LNCaP clone FGC (cell line): Measurements from ENCODE around the gene TMEM198.

Experiments used
- DNase-seq: peaks from one replicate; pipeline ENCODE4 v3.0.0-alpha.2; 2011; ENCODE audit warnings: low read depth
- H3K4me3 ChIP-seq: 2 replicates; pipeline ENCODE4 v1.5.1; 2011; ENCODE audit warnings: mild to moderate bottlenecking, low read depth, low read length, control low read depth
- CTCF ChIP-seq: IDR thresholded peaks from 2 replicates; pipeline ENCODE4 v1.5.1; 2012; ENCODE audit warnings: mild to moderate bottlenecking; ENCODE audit not compliant: control insufficient read depth, insufficient read depth; ENCODE audit errors: extremely low read depth

The TMEM198 gene

GRCh38 chr2:219498280-219499057 lies 45.4 kb upstream of the TMEM198 start, which contains the start of gene GMPPA:
Gene GMPPA (plus strand): TSS chr2:219498891. CDS start chr2:219499976, 1,085 bp downstream.
- peak within 1 kb of the TSS; percentile 94 for H3K4me3 ChIP-seq
- no peak for TF ChIP-seq CTCF
- DNase-seq: peak; percentile 91

GRCh38 chr2:219499058-219499307 lies 44.8 kb upstream of the TMEM198 start:
- no peak for DNase-seq
- no peak for TF ChIP-seq CTCF
- peak overlapping the region; percentile 94 for H3K4me3 ChIP-seq

GRCh38 chr2:219499555-219499954 lies 44.3 kb upstream of the TMEM198 start:
- no peak for TF ChIP-seq CTCF
- peak overlapping the region; percentile 94 for H3K4me3 ChIP-seq
- no peak for DNase-seq

- no peak overlapping the region for H3K4me3 ChIP-seq
- DNase-seq: no peak
- TF ChIP-seq CTCF: no peak
These were observed 43.7 kb upstream of the TMEM198 start for GRCh38 chr2:219500135-219500534.

- no peak for TF ChIP-seq CTCF
- no peak for DNase-seq
- H3K4me3 ChIP-seq: no peak overlapping the region
These were observed 42.0 kb upstream of the TMEM198 start for GRCh38 chr2:219501849-219502248.

- no peak for DNase-seq
- TF ChIP-seq CTCF: no peak
- H3K4me3 ChIP-seq: no peak overlapping the region
These were observed 41.2 kb upstream of the TMEM198 start for GRCh38 chr2:219502618-219503017.

- no peak for TF ChIP-seq CTCF
- DNase-seq: no peak
- no peak overlapping the region for H3K4me3 ChIP-seq
These were observed 38.2 kb upstream of the TMEM198 start for GRCh38 chr2:219505585-219505984.
